H1 (cell line): ENCODE measurements around the gene BPIFB2.

Experiments
- CBX5 ChIP-seq: fragments of 300-800, 300-1000 bp; sonication (generic); IDR thresholded peaks from 2 replicates; pipeline ENCODE4 v1.7.1; 2016; ENCODE audit warnings: antibody characterized with exemption, low read length, low read depth
- CREB1 ChIP-seq: IDR thresholded peaks from 2 replicates; pipeline ENCODE4 v1.6.1; 2012; ENCODE audit warnings: inconsistent platforms
- EZH2 ChIP-seq: fragments of 200-600 bp; sonication (generic); IDR thresholded peaks from 2 replicates; pipeline ENCODE4 v1.7.1; 2012; ENCODE audit warnings: low read depth, mild to moderate bottlenecking, moderate library complexity, low read length, inconsistent platforms; ENCODE audit not compliant: severe bottlenecking
- JUN ChIP-seq: IDR thresholded peaks from 2 replicates; pipeline ENCODE4 v1.6.1; 2011; ENCODE audit warnings: low read depth, mild to moderate bottlenecking, improper control_type of control experiment, low read length
- MAFK ChIP-seq: IDR thresholded peaks from 2 replicates; pipeline ENCODE4 v1.6.1; 2012; ENCODE audit warnings: low read depth, mild to moderate bottlenecking, improper control_type of control experiment, low read length
- NRF1 ChIP-seq: IDR thresholded peaks from 2 replicates; pipeline ENCODE4 v1.6.1; 2011; ENCODE audit warnings: mild to moderate bottlenecking, low read depth, low read length, improper control_type of control experiment
- POLR2AphosphoS5 ChIP-seq: IDR thresholded peaks from 2 replicates; pipeline ENCODE4 v1.6.1; 2011; ENCODE audit warnings: low read depth, low read length
- RFX5 ChIP-seq: IDR thresholded peaks from 2 replicates; pipeline ENCODE4 v1.6.1; 2011; ENCODE audit warnings: low read depth, low read length, improper control_type of control experiment, borderline replicate concordance
- RNF2 ChIP-seq: fragments of 200-900, 300-1000 bp; sonication (generic); IDR thresholded peaks from 2 replicates; pipeline ENCODE4 v1.7.1; 2016; ENCODE audit warnings: borderline replicate concordance, low read depth, mild to moderate bottlenecking, antibody characterized with exemption, low read length; ENCODE audit not compliant: poor library complexity, severe bottlenecking; ENCODE audit errors: missing control alignments
- TAF1 ChIP-seq: IDR thresholded peaks from 2 replicates; pipeline ENCODE4 v1.6.1; 2011; ENCODE audit warnings: mild to moderate bottlenecking, low read depth, low read length
- TF ChIP-seq, protein P1 (sequence below), 3 experiments: IDR thresholded peaks; 1 replicate in 2 of 3; 2 replicates in 1 of 3; pipeline versions ENCODE4 v1.5.1 to v1.6.1; 2011; ENCODE audit warnings: low read length in 3 of 3, mild to moderate bottlenecking in 3 of 3, inconsistent platforms in 2 of 3, low read depth in 1 of 3, moderate library complexity in 1 of 3; ENCODE audit not compliant: insufficient read depth in 1 of 3; ENCODE audit errors: control extremely low read depth in 1 of 3
- TF ChIP-seq, protein P2 (sequence below): IDR thresholded peaks from 2 replicates; pipeline ENCODE4 v1.6.1; 2012; ENCODE audit warnings: inconsistent platforms

- TF ChIP-seq, protein P1, sequence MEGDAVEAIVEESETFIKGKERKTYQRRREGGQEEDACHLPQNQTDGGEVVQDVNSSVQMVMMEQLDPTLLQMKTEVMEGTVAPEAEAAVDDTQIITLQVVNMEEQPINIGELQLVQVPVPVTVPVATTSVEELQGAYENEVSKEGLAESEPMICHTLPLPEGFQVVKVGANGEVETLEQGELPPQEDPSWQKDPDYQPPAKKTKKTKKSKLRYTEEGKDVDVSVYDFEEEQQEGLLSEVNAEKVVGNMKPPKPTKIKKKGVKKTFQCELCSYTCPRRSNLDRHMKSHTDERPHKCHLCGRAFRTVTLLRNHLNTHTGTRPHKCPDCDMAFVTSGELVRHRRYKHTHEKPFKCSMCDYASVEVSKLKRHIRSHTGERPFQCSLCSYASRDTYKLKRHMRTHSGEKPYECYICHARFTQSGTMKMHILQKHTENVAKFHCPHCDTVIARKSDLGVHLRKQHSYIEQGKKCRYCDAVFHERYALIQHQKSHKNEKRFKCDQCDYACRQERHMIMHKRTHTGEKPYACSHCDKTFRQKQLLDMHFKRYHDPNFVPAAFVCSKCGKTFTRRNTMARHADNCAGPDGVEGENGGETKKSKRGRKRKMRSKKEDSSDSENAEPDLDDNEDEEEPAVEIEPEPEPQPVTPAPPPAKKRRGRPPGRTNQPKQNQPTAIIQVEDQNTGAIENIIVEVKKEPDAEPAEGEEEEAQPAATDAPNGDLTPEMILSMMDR (IDR thresholded peaks at IDR 0.05; ENCODE audit: control extremely low read depth in 1 of 3, insufficient read depth in 1 of 3, low read depth in 1 of 3, low read length in 3 of 3): no peak
- TF ChIP-seq, protein P2, sequence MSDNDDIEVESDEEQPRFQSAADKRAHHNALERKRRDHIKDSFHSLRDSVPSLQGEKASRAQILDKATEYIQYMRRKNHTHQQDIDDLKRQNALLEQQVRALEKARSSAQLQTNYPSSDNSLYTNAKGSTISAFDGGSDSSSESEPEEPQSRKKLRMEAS: no peak
- no peak for TF ChIP-seq CREB1
- TF ChIP-seq RNF2: no peak
- TF ChIP-seq EZH2: no peak
- no peak for TF ChIP-seq MAFK
- no peak for TF ChIP-seq POLR2AphosphoS5
- TF ChIP-seq RFX5: no peak
- TF ChIP-seq TAF1: no peak
- TF ChIP-seq NRF1: no peak
- no peak for TF ChIP-seq CBX5
- TF ChIP-seq JUN: no peak
These were observed 62.9 kb downstream of the BPIFB2 start for GRCh38 chr20:33070111-33071053.
